RWPE2 (cell line): Measurements from ENCODE around the gene ABCG5.

Experiments
- ATAC-seq: fragments of 200-7000 bp; cut with Tn5 transposase; 3 replicates; pipeline ENCODE4 v1.9.1; 2021; ENCODE audit warnings: low read depth
- DNase-seq: peaks from one replicate; pipeline ENCODE4 v3.0.0-alpha.2; 2020; ENCODE audit warnings: low spot score
- H3K27ac ChIP-seq: fragments of 450-650 bp; 2 replicates; pipeline ENCODE4 v1.5.1; 2017; ENCODE audit warnings: mild to moderate bottlenecking; ENCODE audit not compliant: poor library complexity, severe bottlenecking
- H3K27me3 ChIP-seq: fragments of 250-450 bp; sonication (Bioruptor Pico); 2 replicates; pipeline ENCODE4 v1.5.1; 2021; ENCODE audit warnings: mild to moderate bottlenecking, moderate library complexity; ENCODE audit not compliant: insufficient read depth, poor library complexity, severe bottlenecking
- H3K36me3 ChIP-seq: fragments of 250-450 bp; sonication (Bioruptor Pico); 2 replicates; pipeline ENCODE4 v1.5.1; 2020; ENCODE audit warnings: low read depth, mild to moderate bottlenecking, moderate library complexity
- H3K4me1 ChIP-seq: fragments of 250-450 bp; sonication (Bioruptor Pico); 2 replicates; pipeline ENCODE4 v1.5.1; 2021; ENCODE audit warnings: mild to moderate bottlenecking, moderate library complexity; ENCODE audit not compliant: insufficient read depth, poor library complexity, severe bottlenecking
- H3K4me3 ChIP-seq: fragments of 250-450 bp; sonication (Bioruptor Pico); 2 replicates; pipeline ENCODE4 v1.5.1; 2021; ENCODE audit warnings: mild to moderate bottlenecking, moderate library complexity; ENCODE audit not compliant: severe bottlenecking
- H3K9me3 ChIP-seq: fragments of 250-450 bp; sonication (Bioruptor Pico); 2 replicates; pipeline ENCODE4 v1.5.1; 2021; ENCODE audit warnings: mild to moderate bottlenecking, moderate library complexity; ENCODE audit not compliant: severe bottlenecking
- CTCF ChIP-seq: fragments of 450-650 bp; IDR thresholded peaks from one replicate; pipeline ENCODE4 v1.5.1; 2017; ENCODE audit warnings: mild to moderate bottlenecking, moderate library complexity; ENCODE audit not compliant: poor library complexity, severe bottlenecking

The ABCG5 gene

GRCh38 chr2:43773876-43774613 is 64.6 kb downstream of the ABCG5 start, which contains the start of gene DYNC2LI1:
DYNC2LI1 (plus strand) TSS chr2:43774039; CDS start chr2:43774139, 100 bp downstream.
- TF ChIP-seq CTCF: no peak
- Histone ChIP-seq H3K4me3 (peak within 1 kb of the TSS; percentile 72), H3K27ac (peak within 1 kb of the TSS; percentile 66), H3K4me1 (peaks cover 7% of the 10 kb centered on the region), H3K27me3 (no peaks in the 10 kb centered on the region), H3K36me3 (peaks cover 6% of the 10 kb centered on the region; the same call in 1 of the 2 replicates), H3K9me3 (peaks cover 2% of the 10 kb centered on the region)
- peak; percentile 100 for ATAC-seq
- peak; percentile 91 for DNase-seq

DNA sequence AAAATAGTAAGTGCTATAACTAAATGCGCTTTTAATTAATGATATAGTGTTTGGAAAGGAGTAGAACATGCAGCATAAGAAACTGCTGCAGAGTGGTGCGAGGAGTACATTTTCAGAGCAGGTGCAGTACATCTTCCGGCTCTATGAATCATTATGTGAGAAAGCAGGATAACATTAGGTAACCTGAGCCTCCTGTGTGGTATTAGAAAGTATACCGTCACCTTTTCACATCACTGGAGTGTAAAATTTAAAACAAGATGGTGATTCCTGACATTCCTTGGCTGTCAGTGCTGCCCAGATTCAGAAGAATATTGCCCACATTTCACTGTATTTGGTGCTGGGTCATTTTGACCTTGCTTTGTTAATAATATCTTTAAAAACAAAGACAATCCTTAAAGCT is 72.6 kb downstream of the ABCG5 start:
- TF ChIP-seq CTCF: no peak

GRCh38 chr2:43764086-43764705 is 74.4 kb downstream of the ABCG5 start:
- DNase-seq: no peak

More for the DNA sequence above, 72.6 kb downstream of the ABCG5 start:
- DNase-seq (no peak), ATAC-seq (peak; percentile 97)
- Histone ChIP-seq H3K9me3 (no peaks in the 10 kb centered on the region), H3K36me3 (no peaks in the 10 kb centered on the region), H3K27me3 (no peaks in the 10 kb centered on the region), H3K27ac (no peak overlapping the region), H3K4me3 (no peak overlapping the region), H3K4me1 (no peaks in the 10 kb centered on the region)

GRCh38 chr2:43763091-43763490 is 75.5 kb downstream of the ABCG5 start:
- H3K27ac ChIP-seq: no peak overlapping the region
- H3K4me1 ChIP-seq: peaks cover 17% of the 10 kb centered on the region
- H3K4me3 ChIP-seq: no peak overlapping the region
- TF ChIP-seq CTCF: no peak
- H3K27me3 ChIP-seq: no peaks in the 10 kb centered on the region
- no peak for DNase-seq
- no peaks in the 10 kb centered on the region for H3K36me3 ChIP-seq
- no peak for ATAC-seq
- no peaks in the 10 kb centered on the region for H3K9me3 ChIP-seq

More at GRCh38 chr2:43764086-43764705, 74.4 kb downstream of the ABCG5 start:
- H3K4me1 ChIP-seq: peaks cover 8% of the 10 kb centered on the region
- H3K27me3 ChIP-seq: no peaks in the 10 kb centered on the region
- H3K4me3 ChIP-seq: no peak overlapping the region
- H3K9me3 ChIP-seq: no peaks in the 10 kb centered on the region
- H3K27ac ChIP-seq: no peak overlapping the region
- no peak for ATAC-seq
- no peaks in the 10 kb centered on the region for H3K36me3 ChIP-seq
- no peak for TF ChIP-seq CTCF
